GM12873 (cell line): ENCODE measurements around the gene ZNF785.

ENCODE experiments used
- CTCF ChIP-seq: IDR thresholded peaks from 2 replicates; pipeline ENCODE4 v1.5.1; 2012; ENCODE audit warnings: low read depth, mild to moderate bottlenecking, moderate library complexity, low read length, control low read depth; ENCODE audit not compliant: insufficient read depth; ENCODE audit errors: missing control alignments

The ZNF785 gene

GRCh38 chr16:30571445-30572322, 13.8 kb downstream of the ZNF785 start, which contains the start of gene ZNF688:
ZNF688 (minus strand) TSS chr16:30571714; CDS start chr16:30571629, 85 bp downstream.
- TF ChIP-seq CTCF: no peak

- TF ChIP-seq CTCF: no peak
Measured at GRCh38 chr16:30570636-30571444, 14.7 kb downstream of the ZNF785 start.

DNA sequence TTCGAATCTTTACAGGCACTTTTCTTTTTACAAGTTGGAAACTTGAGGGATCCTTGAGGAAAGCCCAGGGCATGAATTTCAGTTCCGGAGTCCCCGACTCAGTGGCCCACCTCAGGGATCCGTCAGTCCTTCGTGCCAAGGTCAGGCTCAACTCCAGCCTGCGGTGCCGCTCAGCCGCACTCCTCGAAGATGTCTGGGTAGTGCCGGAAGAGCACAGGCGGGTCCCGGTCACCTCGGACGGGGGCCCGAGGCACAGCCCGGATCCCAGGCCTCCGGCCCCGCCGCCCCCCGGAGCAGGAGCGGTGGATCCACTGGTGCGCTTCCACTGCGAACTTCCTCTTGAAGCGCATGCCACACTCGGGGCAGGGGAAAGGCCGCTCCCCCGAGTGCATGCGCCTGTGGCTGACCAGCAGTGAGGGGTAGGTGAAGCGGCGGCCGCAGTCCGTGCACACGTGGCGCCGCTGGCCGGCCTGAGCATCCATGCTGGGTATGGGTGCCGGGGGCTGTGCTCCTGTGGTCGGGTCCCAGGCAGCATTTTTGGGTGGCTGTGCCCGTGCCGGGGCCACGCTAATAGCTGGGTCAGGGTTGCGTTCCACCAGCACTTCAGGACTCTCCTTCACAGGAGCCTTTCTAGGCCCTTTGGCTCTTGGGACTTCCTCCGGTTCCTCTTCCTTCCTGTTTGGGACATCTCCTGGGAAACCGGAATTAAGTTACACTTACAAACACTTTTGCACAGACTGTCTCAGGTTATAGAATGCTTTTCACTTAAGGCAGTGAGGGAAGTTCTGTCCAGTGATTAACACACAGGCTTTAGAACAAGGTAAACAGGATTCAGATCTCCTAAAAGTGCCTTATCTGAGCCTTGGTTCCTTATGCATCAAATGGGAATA, 15.5 kb downstream of the ZNF785 start:
- TF ChIP-seq CTCF: no peak

GRCh38 chr16:30569281-30569680, 16.2 kb downstream of the ZNF785 start:
- no peak for TF ChIP-seq CTCF

DNA sequence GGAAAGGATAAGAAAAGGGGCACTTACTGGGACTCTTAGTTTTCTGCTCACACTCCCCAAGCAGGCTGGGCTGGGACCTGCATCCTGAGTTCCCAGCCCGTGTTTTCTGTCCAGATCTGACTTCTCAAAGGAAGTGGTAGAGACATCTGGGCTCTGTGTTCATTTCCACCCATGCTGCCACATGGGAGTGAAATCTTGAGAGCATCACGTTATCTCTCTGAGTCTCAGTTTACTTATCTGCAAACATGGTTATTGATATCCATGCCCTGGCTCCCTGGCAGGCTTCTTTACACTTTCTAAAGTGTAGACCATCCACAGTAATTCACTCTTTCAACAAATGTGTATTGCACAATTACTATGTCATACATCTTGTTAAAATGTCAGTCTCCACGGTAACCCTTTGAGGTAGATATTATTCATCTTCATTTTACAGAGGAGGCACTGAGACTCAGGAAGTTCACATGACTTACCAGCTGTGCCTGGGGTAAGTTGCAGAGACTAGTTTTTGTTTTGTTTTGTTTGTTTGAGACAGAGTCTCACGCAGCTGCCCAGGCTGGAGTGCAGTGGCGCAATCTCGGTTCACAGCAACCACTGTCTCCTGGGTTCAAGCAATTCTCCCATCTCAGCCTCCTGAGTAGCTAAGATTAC, 17.4 kb downstream of the ZNF785 start:
- no peak for TF ChIP-seq CTCF

DNA sequence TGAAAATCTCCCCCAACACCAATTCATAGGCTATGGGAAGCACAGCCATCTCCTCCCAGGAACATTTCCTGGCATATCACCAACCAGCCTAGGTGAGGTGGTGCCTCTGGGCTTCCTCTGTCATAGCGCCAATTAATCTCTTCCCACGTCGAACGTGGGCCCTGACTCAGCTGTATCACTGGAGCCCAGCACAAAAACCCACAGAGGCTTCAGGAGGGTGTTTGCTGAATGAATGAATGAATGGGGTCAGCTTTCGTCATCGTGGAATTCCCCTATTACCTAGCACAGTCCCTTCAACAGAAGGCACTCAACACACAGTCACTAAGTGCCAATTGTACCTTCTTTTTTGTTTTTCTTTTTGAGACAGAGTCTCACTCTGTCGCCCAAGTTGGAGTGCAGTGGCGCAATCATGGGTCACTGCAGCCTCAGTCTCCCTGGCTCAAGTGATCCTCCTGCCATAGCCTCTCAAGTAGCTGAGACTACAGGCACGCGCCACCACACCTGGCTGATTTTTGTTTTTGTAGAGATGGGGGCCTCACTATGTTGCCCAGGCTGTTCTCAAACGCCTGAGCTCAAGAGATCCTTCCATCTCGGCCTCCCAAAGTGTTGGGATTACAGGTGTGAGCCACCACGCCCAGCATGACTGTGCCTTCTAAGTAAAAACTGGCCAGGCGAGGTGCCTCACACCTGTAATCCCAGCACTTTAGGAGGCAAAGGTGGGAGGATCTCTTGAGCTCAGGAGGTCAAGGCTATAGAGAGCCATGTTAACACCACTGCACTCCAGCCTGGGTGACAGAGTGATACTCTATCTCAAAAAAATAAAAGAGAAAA, 18.1 kb downstream of the ZNF785 start:
- TF ChIP-seq CTCF: no peak
